Vagina (tissue), 2 donors: ENCODE results near the gene ADARB2.

ENCODE experiments used
- POLR2A ChIP-seq, 2 donors: fragments of 450-650 bp; IDR thresholded peaks; one replicate each; pipeline ENCODE4 v1.6.1; 2017; ENCODE audit warnings: antibody characterized with exemption in 2 of 2, mild to moderate bottlenecking in 2 of 2, moderate library complexity in 2 of 2
- POLR2AphosphoS5 ChIP-seq, 2 donors: sonication (generic); formaldehyde crosslinking; IDR thresholded peaks; one replicate each; pipeline ENCODE4 v1.9.0; 2017; ENCODE audit warnings: antibody characterized with exemption in 2 of 2, mild to moderate bottlenecking in 2 of 2, low read depth in 1 of 2; ENCODE audit not compliant: insufficient read depth in 1 of 2
- TF ChIP-seq, protein P1 (sequence below), 3 experiments: fragments of 450-650 bp in 2 of 3; fragments of 200-600 bp in 1 of 3; sonication (generic) in 1 of 3; IDR thresholded peaks; one replicate each; pipeline ENCODE4 v1.5.1; 2017 to 2019; ENCODE audit warnings: antibody characterized with exemption in 3 of 3, mild to moderate bottlenecking in 2 of 3, moderate library complexity in 2 of 3

DNA sequence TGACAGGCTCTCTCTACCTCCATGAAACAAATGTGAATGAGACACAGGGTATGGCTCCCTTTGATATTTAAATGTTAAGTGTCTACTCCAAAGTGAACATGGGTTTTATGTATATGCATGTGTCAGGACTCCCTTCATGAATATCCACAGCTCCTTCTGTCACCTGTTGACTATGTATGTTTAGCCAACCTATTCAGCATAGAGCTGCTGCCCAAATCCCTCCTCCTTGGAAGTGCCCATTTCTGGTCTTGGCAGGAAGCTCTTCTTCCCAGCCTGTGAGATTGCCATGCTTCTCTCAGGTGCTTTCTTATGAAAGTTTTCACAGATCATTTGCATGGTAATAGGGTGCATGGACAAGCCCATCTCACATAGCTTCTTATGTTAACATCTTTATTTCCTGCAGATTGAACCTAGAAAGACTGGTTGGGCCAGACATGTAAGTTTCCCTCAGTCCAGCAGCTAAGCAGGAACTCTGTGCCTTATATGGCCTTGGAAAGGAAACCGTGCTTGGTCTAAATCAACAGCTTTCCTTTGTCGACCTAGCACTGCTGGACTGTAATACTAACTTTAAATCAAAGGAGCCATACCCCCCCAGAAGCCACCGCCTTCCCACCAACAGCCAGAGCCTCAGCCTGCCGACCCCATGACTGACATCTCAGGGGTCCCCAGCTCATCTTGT lies 288.9 kb downstream of the ADARB2 start:
- TF ChIP-seq, protein P1, sequence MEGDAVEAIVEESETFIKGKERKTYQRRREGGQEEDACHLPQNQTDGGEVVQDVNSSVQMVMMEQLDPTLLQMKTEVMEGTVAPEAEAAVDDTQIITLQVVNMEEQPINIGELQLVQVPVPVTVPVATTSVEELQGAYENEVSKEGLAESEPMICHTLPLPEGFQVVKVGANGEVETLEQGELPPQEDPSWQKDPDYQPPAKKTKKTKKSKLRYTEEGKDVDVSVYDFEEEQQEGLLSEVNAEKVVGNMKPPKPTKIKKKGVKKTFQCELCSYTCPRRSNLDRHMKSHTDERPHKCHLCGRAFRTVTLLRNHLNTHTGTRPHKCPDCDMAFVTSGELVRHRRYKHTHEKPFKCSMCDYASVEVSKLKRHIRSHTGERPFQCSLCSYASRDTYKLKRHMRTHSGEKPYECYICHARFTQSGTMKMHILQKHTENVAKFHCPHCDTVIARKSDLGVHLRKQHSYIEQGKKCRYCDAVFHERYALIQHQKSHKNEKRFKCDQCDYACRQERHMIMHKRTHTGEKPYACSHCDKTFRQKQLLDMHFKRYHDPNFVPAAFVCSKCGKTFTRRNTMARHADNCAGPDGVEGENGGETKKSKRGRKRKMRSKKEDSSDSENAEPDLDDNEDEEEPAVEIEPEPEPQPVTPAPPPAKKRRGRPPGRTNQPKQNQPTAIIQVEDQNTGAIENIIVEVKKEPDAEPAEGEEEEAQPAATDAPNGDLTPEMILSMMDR (IDR thresholded peaks at IDR 0.05), result no peak
- TF ChIP-seq POLR2A (IDR thresholded peaks at IDR 0.05), result no peak
- TF ChIP-seq POLR2AphosphoS5 (IDR thresholded peaks at IDR 0.05; ENCODE audit: insufficient read depth in 1 of 2, low read depth in 1 of 2), result no peak
